ENCODE measurements around the gene MRC2. TPM values are rescaled to one million over a fixed set of nuclear protein-coding genes. Genes with fewer than 3 reads are reported as not detected.

The MRC2 gene
- total RNA-seq, 4 donors from 2014 or later = 51.9 to 117 (median 78.0) TPM

GRCh38 chr17:62716834-62717588 lies 89.5 kb downstream of the MRC2 start:
- Histone ChIP-seq H3K27ac (no peak overlapping the region), H3K4me3 (no peak overlapping the region), H3K36me3 (no peaks in the 10 kb centered on the region), H3K9me3 (no peaks in the 10 kb centered on the region), H3K27me3 (no peaks in the 10 kb centered on the region), H3K4me1 (no peaks in the 10 kb centered on the region)
- no peak for DNase-seq (ENCODE audit: low spot score in 2 of 2)
- WGBS, 2 donors = 93 to 94% methylated on average over 23 of the region's 23 CpGs
- TF ChIP-seq EP300 (IDR thresholded peaks at IDR 0.05) (no peak), CTCF (IDR thresholded peaks at IDR 0.05) (no peak), POLR2A (IDR thresholded peaks at IDR 0.05) (no peak)

GRCh38 chr17:62717589-62717855 lies 90.1 kb downstream of the MRC2 start:
- no peak for DNase-seq (ENCODE audit: low spot score in 2 of 2)
- Histone ChIP-seq H3K27me3 (no peaks in the 10 kb centered on the region), H3K4me1 (no peaks in the 10 kb centered on the region), H3K36me3 (no peaks in the 10 kb centered on the region), H3K27ac (no peak overlapping the region), H3K4me3 (no peak overlapping the region), H3K9me3 (no peaks in the 10 kb centered on the region)
- WGBS, 2 donors = 89 to 93% methylated on average over 6 of the region's 6 CpGs
- TF ChIP-seq EP300 (IDR thresholded peaks at IDR 0.05) (no peak), CTCF (IDR thresholded peaks at IDR 0.05) (no peak), POLR2A (IDR thresholded peaks at IDR 0.05) (no peak)

- Histone ChIP-seq H3K27ac (no peak overlapping the region), H3K4me3 (no peak overlapping the region), H3K36me3 (no peaks in the 10 kb centered on the region), H3K4me1 (no peaks in the 10 kb centered on the region), H3K27me3 (no peaks in the 10 kb centered on the region), H3K9me3 (no peaks in the 10 kb centered on the region)
- no peak for TF ChIP-seq EP300 (IDR thresholded peaks at IDR 0.05)
- TF ChIP-seq CTCF (IDR thresholded peaks at IDR 0.05) = no peak
- TF ChIP-seq POLR2A (IDR thresholded peaks at IDR 0.05) = no peak
- WGBS, 2 donors = 88 to 94% methylated on average over 8 of the region's 8 CpGs
- no peak for DNase-seq (ENCODE audit: low spot score in 2 of 2)
These were observed 90.4 kb downstream of the MRC2 start for GRCh38 chr17:62717889-62718288.

GRCh38 chr17:62718429-62718828 lies 91.0 kb downstream of the MRC2 start:
- TF ChIP-seq EP300 (IDR thresholded peaks at IDR 0.05) (no peak), POLR2A (IDR thresholded peaks at IDR 0.05) (no peak), CTCF (IDR thresholded peaks at IDR 0.05) (no peak)
- WGBS, 2 donors = 84% methylated on average over 11 of the region's 11 CpGs
- H3K9me3 ChIP-seq = no peaks in the 10 kb centered on the region
- no peaks in the 10 kb centered on the region for H3K36me3 ChIP-seq
- H3K27ac ChIP-seq = no peak overlapping the region
- H3K4me1 ChIP-seq = no peaks in the 10 kb centered on the region
- DNase-seq (ENCODE audit: low spot score in 2 of 2) = no peak
- H3K4me3 ChIP-seq = no peak overlapping the region
- H3K27me3 ChIP-seq = no peaks in the 10 kb centered on the region

GRCh38 chr17:62719586-62719985 lies 92.1 kb downstream of the MRC2 start:
- DNase-seq (ENCODE audit: low spot score in 2 of 2) = no peak
- H3K4me3 ChIP-seq = no peak overlapping the region
- no peak overlapping the region for H3K27ac ChIP-seq
- no peaks in the 10 kb centered on the region for H3K36me3 ChIP-seq
- no peaks in the 10 kb centered on the region for H3K4me1 ChIP-seq
- no peaks in the 10 kb centered on the region for H3K27me3 ChIP-seq
- H3K9me3 ChIP-seq = no peaks in the 10 kb centered on the region
- TF ChIP-seq EP300 (IDR thresholded peaks at IDR 0.05) = no peak
- WGBS, 2 donors = 88 to 91% methylated on average over 1 of the region's 1 CpG

Data from tibial nerve (tissue), 4 donors.